Brain microvascular endothelial cell (primary cell): ENCODE data around the gene NPM3.
A peak's percentile ranks its signal among the peaks of the same experiment; 100 is the strongest.

Experiments used
- DNase-seq: peaks from one replicate; pipeline ENCODE4 v3.0.0-alpha.2; 2020
- H3K27ac ChIP-seq: fragments of 250-450 bp; sonication (Bioruptor Pico); 2 replicates; pipeline ENCODE4 v1.5.1; 2020; ENCODE audit warnings: mild to moderate bottlenecking, moderate library complexity
- H3K27me3 ChIP-seq: fragments of 250-450 bp; sonication (Bioruptor Pico); replicated peaks from 2 replicates; pipeline ENCODE4 v1.5.1; 2020; ENCODE audit warnings: mild to moderate bottlenecking
- H3K36me3 ChIP-seq: fragments of 250-450 bp; sonication (Bioruptor Pico); replicated peaks from 2 replicates; pipeline ENCODE4 v1.5.1; 2020; ENCODE audit warnings: mild to moderate bottlenecking
- H3K4me3 ChIP-seq: 2 replicates; pipeline ENCODE4 v1.5.1; 2011; ENCODE audit warnings: low read depth, mild to moderate bottlenecking, control low read depth, low read length, moderate library complexity
- CTCF ChIP-seq: IDR thresholded peaks from 2 replicates; pipeline ENCODE4 v1.5.1; 2011; ENCODE audit warnings: low read depth, mild to moderate bottlenecking, moderate library complexity, low read length, control low read depth, inconsistent platforms; ENCODE audit errors: missing control alignments
- in situ Hi-C: cut with HindIII; loops from 2 replicates; pipeline ENCODE4 v1.10.0; 2017; ENCODE audit warnings: low sequenced_read_pairs, low pct_ligation_motif_present

Gene NPM3

GRCh38 chr10:101759309-101760247 lies 23.7 kb downstream of the NPM3 start:
- Histone ChIP-seq H3K36me3 (no peaks in the 10 kb centered on the region), H3K27me3 (peaks cover 3% of the 10 kb centered on the region), H3K27ac (no peak overlapping the region), H3K4me3 (no peak overlapping the region)
- in situ Hi-C loops: no loop called here
- no peak for TF ChIP-seq CTCF
- DNase-seq: no peak

- DNase-seq: no peak
- Histone ChIP-seq H3K36me3 (no peaks in the 10 kb centered on the region), H3K4me3 (no peak overlapping the region), H3K27ac (no peak overlapping the region), H3K27me3 (peaks cover 3% of the 10 kb centered on the region)
- in situ Hi-C loops: no loop called here
- TF ChIP-seq CTCF: no peak
Measured at GRCh38 chr10:101758858-101759257, 24.4 kb downstream of the NPM3 start.

- no peak for TF ChIP-seq CTCF
- no peak for DNase-seq
- Histone ChIP-seq H3K36me3 (no peaks in the 10 kb centered on the region), H3K27me3 (no peaks in the 10 kb centered on the region), H3K27ac (no peak overlapping the region), H3K4me3 (no peak overlapping the region)
- in situ Hi-C loops: no loop called here
Measured at GRCh38 chr10:101752241-101752640, 31.0 kb downstream of the NPM3 start.

- Histone ChIP-seq H3K36me3 (no peaks in the 10 kb centered on the region), H3K27me3 (no peaks in the 10 kb centered on the region), H3K4me3 (no peak overlapping the region), H3K27ac (no peak overlapping the region)
- DNase-seq: no peak
- peak; percentile 47 for TF ChIP-seq CTCF
- in situ Hi-C loops: no loop called here
Measured at GRCh38 chr10:101749047-101750016, 33.9 kb downstream of the NPM3 start.

- H3K27ac ChIP-seq: no peak overlapping the region
- no peak for DNase-seq
- in situ Hi-C loops: no loop called here
- H3K4me3 ChIP-seq: no peak overlapping the region
- no peaks in the 10 kb centered on the region for H3K27me3 ChIP-seq
- H3K36me3 ChIP-seq: no peaks in the 10 kb centered on the region
- TF ChIP-seq CTCF: no peak
Measured at GRCh38 chr10:101748496-101748895, 34.8 kb downstream of the NPM3 start.
